GM23338 (cell line): ENCODE measurements around the gene SMAD3.

ENCODE experiments used
- EZH2phosphoT487 ChIP-seq: fragments of 200-600 bp; sonication (generic); IDR thresholded peaks from one replicate; pipeline ENCODE4 v1.8.1; 2018; ENCODE audit warnings: antibody characterized with exemption; ENCODE audit not compliant: unreplicated experiment
- JUNB ChIP-seq: IDR thresholded peaks from one replicate; pipeline ENCODE4 v1.6.1; 2016; ENCODE audit warnings: antibody characterized with exemption; ENCODE audit not compliant: unreplicated experiment
- TF ChIP-seq, protein P1 (sequence below), 2 experiments: fragments of 200-600 bp in 1 of 2; sonication (generic) in 1 of 2; conservative IDR thresholded peaks; 2 replicates each; pipeline versions ENCODE4 v1.5.1 to v1.6.1; 2016 to 2017; ENCODE audit warnings: antibody characterized with exemption in 2 of 2, low read depth in 2 of 2, mild to moderate bottlenecking in 2 of 2, moderate library complexity in 1 of 2

DNA sequence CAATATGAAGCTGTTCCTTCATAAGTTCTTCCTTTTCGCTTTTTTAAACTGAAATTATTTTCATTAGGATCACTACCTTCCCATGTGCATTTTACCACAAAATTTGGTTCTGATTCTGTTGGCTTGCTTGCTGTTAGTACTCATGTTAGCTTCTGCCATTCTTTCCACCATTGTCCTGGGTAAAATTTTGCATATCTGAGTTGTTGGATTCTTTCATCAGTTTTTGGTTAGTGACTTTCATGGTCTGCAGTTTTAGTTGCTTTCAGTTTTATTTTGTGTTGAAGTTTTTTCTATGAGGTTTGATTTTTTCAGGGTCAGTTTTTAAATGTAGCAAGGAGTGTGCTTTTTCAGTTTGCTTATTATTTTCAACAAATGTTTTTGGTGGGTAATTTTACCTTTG is 71.9 kb downstream of the SMAD3 start:
- TF ChIP-seq, protein P1, sequence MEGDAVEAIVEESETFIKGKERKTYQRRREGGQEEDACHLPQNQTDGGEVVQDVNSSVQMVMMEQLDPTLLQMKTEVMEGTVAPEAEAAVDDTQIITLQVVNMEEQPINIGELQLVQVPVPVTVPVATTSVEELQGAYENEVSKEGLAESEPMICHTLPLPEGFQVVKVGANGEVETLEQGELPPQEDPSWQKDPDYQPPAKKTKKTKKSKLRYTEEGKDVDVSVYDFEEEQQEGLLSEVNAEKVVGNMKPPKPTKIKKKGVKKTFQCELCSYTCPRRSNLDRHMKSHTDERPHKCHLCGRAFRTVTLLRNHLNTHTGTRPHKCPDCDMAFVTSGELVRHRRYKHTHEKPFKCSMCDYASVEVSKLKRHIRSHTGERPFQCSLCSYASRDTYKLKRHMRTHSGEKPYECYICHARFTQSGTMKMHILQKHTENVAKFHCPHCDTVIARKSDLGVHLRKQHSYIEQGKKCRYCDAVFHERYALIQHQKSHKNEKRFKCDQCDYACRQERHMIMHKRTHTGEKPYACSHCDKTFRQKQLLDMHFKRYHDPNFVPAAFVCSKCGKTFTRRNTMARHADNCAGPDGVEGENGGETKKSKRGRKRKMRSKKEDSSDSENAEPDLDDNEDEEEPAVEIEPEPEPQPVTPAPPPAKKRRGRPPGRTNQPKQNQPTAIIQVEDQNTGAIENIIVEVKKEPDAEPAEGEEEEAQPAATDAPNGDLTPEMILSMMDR (conservative IDR thresholded peaks at IDR 0.05; ENCODE audit: low read depth in 2 of 2) = no peak
- TF ChIP-seq JUNB (no peak), EZH2phosphoT487 (no peak)
